Activated naive CD8-positive, alpha-beta T cell treated with anti-CD3 and anti-CD28 coated beads, Interleukin-2, amount 50 U/mL, for 24 hours (primary cell): Measurements from ENCODE around the gene CSNK1G3.
"Not testable (repeated sequence)": the region's sequence is repeated elsewhere in the genome, so short reads cannot be mapped to it uniquely, and the experiment has no call there.

Experiments
- ATAC-seq: fragments of 150-1000 bp; cut with Tn5 transposase; one replicate; pipeline ENCODE4 v1.10.0; 2021
- DNase-seq: peaks from one replicate; pipeline ENCODE4 v3.0.0; 2021
- H3K27ac Mint-ChIP-seq: one replicate; pipeline ENCODE4 v1.8.0; 2021; ENCODE audit warnings: mild to moderate bottlenecking, mixed read lengths
- H3K27me3 Mint-ChIP-seq: one replicate; pipeline ENCODE4 v1.8.0; 2021; ENCODE audit warnings: mixed read lengths
- H3K36me3 Mint-ChIP-seq: one replicate; pipeline ENCODE4 v1.8.0; 2021; ENCODE audit warnings: low read depth, mixed read lengths
- H3K4me1 Mint-ChIP-seq: one replicate; pipeline ENCODE4 v1.8.0; 2021; ENCODE audit warnings: mixed read lengths
- H3K4me3 Mint-ChIP-seq: one replicate; pipeline ENCODE4 v1.8.0; 2021; ENCODE audit warnings: mild to moderate bottlenecking, moderate library complexity, mixed read lengths
- H3K9me3 Mint-ChIP-seq: one replicate; pipeline ENCODE4 v1.8.0; 2021; ENCODE audit warnings: mixed read lengths

CSNK1G3 gene

GRCh38 chr5:123511648-123512605 is at the start of gene CSNK1G3:
Gene CSNK1G3 (plus strand): TSS chr5:123512177. CDS start chr5:123545664, 33,487 bp downstream.
- Mint-ChIP-seq H3K4me3 (peak within 1 kb of the TSS; percentile 93), H3K27ac (peak within 1 kb of the TSS; percentile 98), H3K9me3 (no peaks in the 10 kb centered on the region), H3K36me3 (peaks cover 7% of the 10 kb centered on the region), H3K4me1 (peaks cover 46% of the 10 kb centered on the region), H3K27me3 (peaks cover 3% of the 10 kb centered on the region)
- DNase-seq, result peak; percentile 90
- ATAC-seq, result peak; percentile 93

GRCh38 chr5:123466839-123467238 is 45.1 kb upstream of the CSNK1G3 start:
- not testable (repeated sequence) for H3K4me1 Mint-ChIP-seq, H3K27ac Mint-ChIP-seq, ATAC-seq, H3K4me3 Mint-ChIP-seq, DNase-seq, H3K36me3 Mint-ChIP-seq
- Mint-ChIP-seq H3K9me3 (peaks cover 21% of the 10 kb centered on the region), H3K27me3 (peaks cover 21% of the 10 kb centered on the region)

- peaks cover 24% of the 10 kb centered on the region for H3K27me3 Mint-ChIP-seq
- ATAC-seq (no peak), DNase-seq (no peak)
- no peak overlapping the region for H3K4me3 Mint-ChIP-seq
- H3K4me1 Mint-ChIP-seq, result no peaks in the 10 kb centered on the region
- H3K36me3 Mint-ChIP-seq, result peaks cover 2% of the 10 kb centered on the region
- H3K9me3 Mint-ChIP-seq, result peaks cover 21% of the 10 kb centered on the region
- H3K27ac Mint-ChIP-seq, result no peak overlapping the region
These were observed 40.6 kb upstream of the CSNK1G3 start for GRCh38 chr5:123471385-123471784.

GRCh38 chr5:123472150-123472924 is 39.6 kb upstream of the CSNK1G3 start:
- Mint-ChIP-seq H3K4me3 (no peak overlapping the region), H3K36me3 (peaks cover 2% of the 10 kb centered on the region), H3K27ac (no peak overlapping the region), H3K27me3 (peaks cover 20% of the 10 kb centered on the region), H3K9me3 (peaks cover 16% of the 10 kb centered on the region), H3K4me1 (no peaks in the 10 kb centered on the region)
- ATAC-seq (no peak), DNase-seq (no peak)

- peaks cover 2% of the 10 kb centered on the region for H3K36me3 Mint-ChIP-seq
- no peaks in the 10 kb centered on the region for H3K4me1 Mint-ChIP-seq
- no peak for DNase-seq
- H3K27me3 Mint-ChIP-seq, result peaks cover 15% of the 10 kb centered on the region
- no peak for ATAC-seq
- peaks cover 11% of the 10 kb centered on the region for H3K9me3 Mint-ChIP-seq
- no peak overlapping the region for H3K4me3 Mint-ChIP-seq
- no peak overlapping the region for H3K27ac Mint-ChIP-seq
These were observed 37.7 kb upstream of the CSNK1G3 start for GRCh38 chr5:123474228-123474627.

- no peak overlapping the region for H3K27ac Mint-ChIP-seq
- H3K4me3 Mint-ChIP-seq, result no peak overlapping the region
- ATAC-seq (no peak), DNase-seq (no peak)
- H3K27me3 Mint-ChIP-seq, result peaks cover 10% of the 10 kb centered on the region
- no peaks in the 10 kb centered on the region for H3K4me1 Mint-ChIP-seq
- H3K9me3 Mint-ChIP-seq, result no peaks in the 10 kb centered on the region
- H3K36me3 Mint-ChIP-seq, result no peaks in the 10 kb centered on the region
These were observed 35.2 kb upstream of the CSNK1G3 start for GRCh38 chr5:123476731-123477130.

- Mint-ChIP-seq H3K27ac (no peak overlapping the region), H3K9me3 (no peaks in the 10 kb centered on the region), H3K4me1 (no peaks in the 10 kb centered on the region), H3K36me3 (no peaks in the 10 kb centered on the region), H3K27me3 (peaks cover 10% of the 10 kb centered on the region), H3K4me3 (no peak overlapping the region)
- ATAC-seq (no peak), DNase-seq (no peak)
These were observed 33.4 kb upstream of the CSNK1G3 start for GRCh38 chr5:123478546-123478945.

GRCh38 chr5:123482258-123482657 is 29.7 kb upstream of the CSNK1G3 start:
- no peak overlapping the region for H3K4me3 Mint-ChIP-seq
- H3K27ac Mint-ChIP-seq, result no peak overlapping the region
- no peaks in the 10 kb centered on the region for H3K4me1 Mint-ChIP-seq
- peaks cover 16% of the 10 kb centered on the region for H3K27me3 Mint-ChIP-seq
- DNase-seq (no peak), ATAC-seq (no peak)
- no peaks in the 10 kb centered on the region for H3K36me3 Mint-ChIP-seq
- H3K9me3 Mint-ChIP-seq, result no peaks in the 10 kb centered on the region

- Mint-ChIP-seq H3K27me3 (peaks cover 26% of the 10 kb centered on the region), H3K9me3 (no peaks in the 10 kb centered on the region), H3K36me3 (no peaks in the 10 kb centered on the region), H3K4me1 (no peaks in the 10 kb centered on the region), H3K4me3 (no peak overlapping the region), H3K27ac (no peak overlapping the region)
- no peak for DNase-seq
- no peak for ATAC-seq
These were observed 28.4 kb upstream of the CSNK1G3 start for GRCh38 chr5:123483446-123484077.

GRCh38 chr5:123485275-123485674 is 26.7 kb upstream of the CSNK1G3 start:
- Mint-ChIP-seq H3K9me3 (no peaks in the 10 kb centered on the region), H3K4me1 (no peaks in the 10 kb centered on the region), H3K4me3 (no peak overlapping the region), H3K27me3 (peaks cover 25% of the 10 kb centered on the region), H3K27ac (no peak overlapping the region), H3K36me3 (no peaks in the 10 kb centered on the region)
- ATAC-seq, result no peak
- DNase-seq, result no peak

GRCh38 chr5:123486951-123487655 is 24.9 kb upstream of the CSNK1G3 start:
- peaks cover 25% of the 10 kb centered on the region for H3K27me3 Mint-ChIP-seq
- H3K4me3 Mint-ChIP-seq, result no peak overlapping the region
- no peaks in the 10 kb centered on the region for H3K9me3 Mint-ChIP-seq
- H3K27ac Mint-ChIP-seq, result no peak overlapping the region
- ATAC-seq (no peak), DNase-seq (no peak)
- no peaks in the 10 kb centered on the region for H3K36me3 Mint-ChIP-seq
- no peaks in the 10 kb centered on the region for H3K4me1 Mint-ChIP-seq

- DNase-seq (no peak), ATAC-seq (no peak)
- no peaks in the 10 kb centered on the region for H3K9me3 Mint-ChIP-seq
- H3K27ac Mint-ChIP-seq, result no peak overlapping the region
- no peaks in the 10 kb centered on the region for H3K36me3 Mint-ChIP-seq
- peaks cover 20% of the 10 kb centered on the region for H3K27me3 Mint-ChIP-seq
- H3K4me1 Mint-ChIP-seq, result no peaks in the 10 kb centered on the region
- no peak overlapping the region for H3K4me3 Mint-ChIP-seq
These were observed 21.0 kb upstream of the CSNK1G3 start for GRCh38 chr5:123490974-123491373.

- not testable (repeated sequence) for H3K27ac Mint-ChIP-seq, DNase-seq, H3K27me3 Mint-ChIP-seq, H3K36me3 Mint-ChIP-seq, H3K4me1 Mint-ChIP-seq, ATAC-seq, H3K9me3 Mint-ChIP-seq, H3K4me3 Mint-ChIP-seq
These were observed 16.8 kb upstream of the CSNK1G3 start for GRCh38 chr5:123495211-123495610.

GRCh38 chr5:123496892-123497291 is 15.1 kb upstream of the CSNK1G3 start:
- Mint-ChIP-seq H3K27ac (no peak overlapping the region), H3K27me3 (no peaks in the 10 kb centered on the region), H3K4me3 (no peak overlapping the region), H3K36me3 (no peaks in the 10 kb centered on the region), H3K4me1 (peaks cover 4% of the 10 kb centered on the region), H3K9me3 (no peaks in the 10 kb centered on the region)
- ATAC-seq (no peak), DNase-seq (no peak)
